Breast epithelium (tissue), 4 donors: ENCODE data around the gene ZSCAN23. TPM values are rescaled to one million over a fixed set of nuclear protein-coding genes. Genes with fewer than 3 reads are reported as not detected.

Experiments used
- DNase-seq, 2 donors: peaks; one replicate each; pipeline ENCODE4 v3.0.0-alpha.2; 2019; ENCODE audit warnings: low spot score in 2 of 2
- H3K27ac ChIP-seq, 2 donors: fragments of 200-600 bp; sonication (generic) in 1 of 2; one replicate each; pipeline ENCODE4 v1.5.1; 2016 to 2019; ENCODE audit warnings: mild to moderate bottlenecking in 1 of 2
- H3K27me3 ChIP-seq, 2 donors: fragments of 200-600 bp; sonication (generic) in 1 of 2; one replicate each; pipeline versions ENCODE4 v1.5.1 to v1.6.0; 2017 to 2019; ENCODE audit warnings: control low read depth in 1 of 2, mild to moderate bottlenecking in 1 of 2
- H3K36me3 ChIP-seq: fragments of 200-600 bp; one replicate; pipeline ENCODE4 v1.5.1; 2019
- H3K4me1 ChIP-seq, 2 donors: fragments of 200-600 bp; sonication (generic); one replicate each; pipeline ENCODE4 v1.5.1; 2016 to 2019; ENCODE audit warnings: control low read depth in 1 of 2
- H3K4me3 ChIP-seq, 3 donors: fragments of 200-600 bp; sonication (generic); 1 replicate in 2 of 3; 2 replicates in 1 of 3; pipeline ENCODE4 v1.5.1; 2016 to 2019; ENCODE audit warnings: mild to moderate bottlenecking in 3 of 3, moderate library complexity in 2 of 3
- H3K9me3 ChIP-seq, 2 donors: fragments of 200-600 bp; sonication (generic) in 1 of 2; one replicate each; pipeline ENCODE4 v1.5.1; 2016 to 2019; ENCODE audit warnings: control low read depth in 1 of 2
- POLR2A ChIP-seq: fragments of 450-650 bp; IDR thresholded peaks from one replicate; pipeline ENCODE4 v1.6.1; 2016; ENCODE audit warnings: antibody characterized with exemption, mild to moderate bottlenecking, moderate library complexity
- POLR2AphosphoS5 ChIP-seq, 3 donors: sonication (generic); formaldehyde crosslinking; IDR thresholded peaks; one replicate each; pipeline ENCODE4 v1.6.1; 2017; ENCODE audit warnings: antibody characterized with exemption in 3 of 3
- intact Hi-C: fragments of 100-400 bp; cut with DNase I; formaldehyde crosslinking; loops from one replicate; pipeline ENCODE4 v1.15.1; 2023; ENCODE audit warnings: low total_unique reads
- total RNA-seq, 3 donors: library from RNA; depleted of rRNA; stranded (reverse); fragments of >200 nt; gene quantifications; one replicate each; pipeline ENCODE4 v1.1.0, GENCODE V29; 2016
- TF ChIP-seq, protein P1 (sequence below), 3 donors: fragments of 450-650 bp; IDR thresholded peaks; one replicate each; pipeline ENCODE4 v1.5.1; 2016 to 2017; ENCODE audit warnings: antibody characterized with exemption in 3 of 3, mild to moderate bottlenecking in 3 of 3, moderate library complexity in 3 of 3

Gene ZSCAN23
- total RNA-seq, 3 donors from 2014 or later: 1.1 to 6.0 (median 5.6) TPM

DNA sequence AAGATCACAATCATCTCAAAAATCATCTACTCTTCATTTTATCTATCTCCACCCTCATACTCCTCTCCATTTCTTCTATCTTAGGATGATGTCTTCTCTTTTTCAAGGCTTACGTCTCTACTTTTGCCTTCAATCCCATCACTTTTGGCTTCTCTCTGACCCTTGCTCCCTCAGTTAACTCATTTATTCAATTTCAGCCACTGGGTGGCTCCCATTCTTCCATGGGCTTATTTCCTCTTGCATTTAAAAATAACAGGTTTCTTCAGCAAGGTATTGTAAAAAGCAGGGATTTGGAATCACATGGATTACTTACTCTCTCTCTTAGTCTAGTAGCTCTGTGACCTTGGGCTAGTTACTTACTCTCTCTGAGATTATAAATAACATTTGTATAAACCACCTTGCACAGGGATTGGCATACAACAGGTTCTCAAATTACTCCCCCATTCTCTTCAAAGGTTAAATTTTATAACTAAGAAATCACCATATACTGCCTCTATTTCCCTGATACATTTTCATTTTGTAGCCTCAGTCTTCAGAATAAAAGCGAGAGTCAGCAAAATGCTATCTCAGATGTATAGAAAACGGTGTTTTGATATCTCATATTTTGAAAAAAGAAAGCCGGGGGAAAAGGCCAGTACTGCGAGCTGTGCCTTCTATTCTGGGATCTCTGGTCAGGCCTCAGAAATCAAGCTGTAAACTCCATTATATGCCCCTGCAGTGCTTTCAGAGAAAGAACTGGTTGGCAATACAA lies 49.2 kb downstream of the ZSCAN23 start:
- Histone ChIP-seq H3K27ac (no peak overlapping the region), H3K36me3 (no peaks in the 10 kb centered on the region), H3K9me3 (no peaks in the 10 kb centered on the region), H3K27me3 (no peaks in the 10 kb centered on the region), H3K4me1 (peaks cover 0 to 14% of the 10 kb centered on the region in 2 donors), H3K4me3 (no peak overlapping the region)
- no peak for TF ChIP-seq POLR2A
- no peak for TF ChIP-seq POLR2AphosphoS5 (IDR thresholded peaks at IDR 0.05)
- TF ChIP-seq, protein P1, sequence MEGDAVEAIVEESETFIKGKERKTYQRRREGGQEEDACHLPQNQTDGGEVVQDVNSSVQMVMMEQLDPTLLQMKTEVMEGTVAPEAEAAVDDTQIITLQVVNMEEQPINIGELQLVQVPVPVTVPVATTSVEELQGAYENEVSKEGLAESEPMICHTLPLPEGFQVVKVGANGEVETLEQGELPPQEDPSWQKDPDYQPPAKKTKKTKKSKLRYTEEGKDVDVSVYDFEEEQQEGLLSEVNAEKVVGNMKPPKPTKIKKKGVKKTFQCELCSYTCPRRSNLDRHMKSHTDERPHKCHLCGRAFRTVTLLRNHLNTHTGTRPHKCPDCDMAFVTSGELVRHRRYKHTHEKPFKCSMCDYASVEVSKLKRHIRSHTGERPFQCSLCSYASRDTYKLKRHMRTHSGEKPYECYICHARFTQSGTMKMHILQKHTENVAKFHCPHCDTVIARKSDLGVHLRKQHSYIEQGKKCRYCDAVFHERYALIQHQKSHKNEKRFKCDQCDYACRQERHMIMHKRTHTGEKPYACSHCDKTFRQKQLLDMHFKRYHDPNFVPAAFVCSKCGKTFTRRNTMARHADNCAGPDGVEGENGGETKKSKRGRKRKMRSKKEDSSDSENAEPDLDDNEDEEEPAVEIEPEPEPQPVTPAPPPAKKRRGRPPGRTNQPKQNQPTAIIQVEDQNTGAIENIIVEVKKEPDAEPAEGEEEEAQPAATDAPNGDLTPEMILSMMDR (IDR thresholded peaks at IDR 0.05): no peak
- intact Hi-C loops: no loop called here
- DNase-seq: no peak

DNA sequence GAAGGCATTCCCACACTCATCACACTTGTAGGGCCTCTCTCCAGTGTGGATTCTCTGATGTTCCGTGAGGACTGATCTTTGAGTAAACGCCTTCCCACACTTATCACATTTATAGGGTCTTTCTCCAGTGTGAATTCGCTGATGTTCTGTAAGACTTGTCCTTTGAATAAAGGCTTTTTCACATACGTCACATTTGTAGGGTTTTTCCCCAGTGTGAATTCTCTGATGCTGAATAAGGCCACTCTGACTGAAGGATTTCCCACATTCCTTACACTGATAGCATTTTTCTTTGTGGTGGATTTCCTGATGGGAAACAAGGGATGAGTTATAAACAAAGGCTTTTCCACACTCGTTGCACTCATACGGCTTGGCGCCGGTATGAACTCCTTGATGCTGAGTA lies 52.6 kb downstream of the ZSCAN23 start:
- Histone ChIP-seq H3K4me3 (no peak overlapping the region), H3K27ac (no peak overlapping the region), H3K9me3 (no peaks in the 10 kb centered on the region), H3K27me3 (no peaks in the 10 kb centered on the region), H3K36me3 (no peaks in the 10 kb centered on the region), H3K4me1 (no peaks in the 10 kb centered on the region)
- TF ChIP-seq POLR2AphosphoS5 (IDR thresholded peaks at IDR 0.05) (no peak), POLR2A (no peak)
- TF ChIP-seq, protein P1 (IDR thresholded peaks at IDR 0.05): no peak
- no peak for DNase-seq
- intact Hi-C loops: no loop called here

DNA sequence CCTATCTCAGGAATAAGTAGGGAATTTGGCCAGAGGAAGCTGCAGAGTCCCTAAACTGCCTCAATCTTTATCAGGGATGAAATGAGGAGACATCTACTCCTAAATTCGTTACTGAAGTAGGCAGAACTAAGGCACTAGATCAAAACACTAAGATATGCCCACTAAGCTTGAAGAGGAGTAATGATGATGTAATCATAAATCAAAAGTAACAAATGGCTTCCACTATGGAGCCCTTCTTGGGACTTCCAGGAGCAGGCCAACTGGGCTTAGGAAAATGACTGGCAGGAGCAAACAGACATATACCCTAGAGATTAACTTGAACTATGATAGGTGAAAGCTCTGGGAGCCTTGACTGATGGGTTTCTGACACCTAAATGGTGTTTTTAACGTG lies 59.2 kb downstream of the ZSCAN23 start:
- H3K4me3 ChIP-seq: no peak overlapping the region
- peaks cover 8% of the 10 kb centered on the region for H3K36me3 ChIP-seq
- no peaks in the 10 kb centered on the region for H3K4me1 ChIP-seq
- no peaks in the 10 kb centered on the region for H3K9me3 ChIP-seq
- no peak for DNase-seq
- intact Hi-C loops: no loop called here
- peak overlapping the region; percentile 80 to 84 for H3K27ac ChIP-seq
- TF ChIP-seq, protein P1 (IDR thresholded peaks at IDR 0.05): no peak
- TF ChIP-seq POLR2AphosphoS5 (IDR thresholded peaks at IDR 0.05) (no peak), POLR2A (no peak)
- no peaks in the 10 kb centered on the region for H3K27me3 ChIP-seq

DNA sequence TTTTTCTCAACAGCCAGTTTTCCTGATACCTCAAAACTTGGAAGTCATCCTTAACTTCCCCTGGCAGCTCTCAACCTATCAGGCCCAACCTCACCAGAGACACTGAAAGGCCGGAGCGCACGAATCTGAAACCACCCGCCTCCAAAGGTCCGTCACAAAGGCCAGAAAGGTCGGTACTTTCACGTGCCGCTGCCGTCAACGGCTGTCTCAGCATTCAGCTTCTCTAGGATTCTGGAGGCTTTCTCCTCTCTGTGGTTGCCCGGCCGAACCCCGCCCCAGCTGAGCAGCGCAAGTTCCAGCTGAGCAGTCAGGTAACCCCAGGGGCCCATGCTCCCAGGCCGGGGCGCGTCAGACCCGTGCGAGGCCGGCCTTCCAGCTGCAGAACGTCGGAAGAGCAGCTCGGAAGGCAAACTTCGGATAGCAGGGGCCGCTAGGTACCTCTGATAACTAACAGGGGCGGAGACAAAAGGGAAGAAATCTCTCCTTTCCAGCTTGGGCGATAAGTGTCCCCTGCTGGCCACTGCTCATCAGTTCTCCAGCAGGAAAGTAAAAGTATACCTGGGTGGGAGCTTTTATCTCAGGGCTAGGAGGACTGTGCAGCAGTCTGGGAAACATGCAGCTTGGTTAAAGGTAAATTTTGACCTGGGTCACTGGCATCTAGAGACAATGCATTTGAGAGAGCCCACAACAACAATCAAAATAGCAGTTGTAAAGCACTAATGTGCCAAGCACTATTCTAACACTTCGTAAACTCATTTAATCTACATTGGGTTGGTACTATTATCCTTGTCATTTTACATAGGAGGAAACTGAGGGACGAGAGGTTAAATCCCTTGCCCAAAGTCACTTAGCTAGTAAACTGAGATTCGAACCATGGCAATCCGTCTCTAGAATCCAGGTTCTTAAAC lies 59.8 kb downstream of the ZSCAN23 start:
- Histone ChIP-seq H3K4me3 (peak overlapping the region; percentile 51 to 73 (median 57)), H3K4me1 (no peaks in the 10 kb centered on the region), H3K36me3 (peaks cover 8% of the 10 kb centered on the region), H3K9me3 (peaks cover 0 to 6% of the 10 kb centered on the region in 2 donors), H3K27ac (peak overlapping the region; percentile 80 to 84), H3K27me3 (no peaks in the 10 kb centered on the region)
- intact Hi-C loops: no loop called here
- TF ChIP-seq POLR2AphosphoS5 (IDR thresholded peaks at IDR 0.05) (peak; percentile 18 to 55 (median 54)), POLR2A (no peak)
- TF ChIP-seq, protein P1 (IDR thresholded peaks at IDR 0.05): peak in 2 of 3 donors; percentile 40 to 48
- peak; percentile 80 to 87 for DNase-seq

Other genes with a start within 250 kb of the ZSCAN23 start
- gene ZSCAN9, start 218.2 kb downstream of the ZSCAN23 start, total RNA-seq: 10 to 100 TPM in 2 of 3 donors, 1 to 10 TPM in 1; 9.0 to 19.3 (median 19.3) TPM
- 1 to 10 TPM; 2.4 to 7.2 (median 5.9) TPM for gene ZKSCAN4, start 191.2 kb downstream of the ZSCAN23 start, total RNA-seq
- gene NKAPL, start 184.2 kb downstream of the ZSCAN23 start, total RNA-seq: 1 to 10 TPM; 1.6 to 2.9 (median 2.3) TPM
- gene ZSCAN26, start 176.3 kb downstream of the ZSCAN23 start, total RNA-seq: 10 to 100 TPM; 13.8 to 31.1 (median 25.8) TPM
- gene PGBD1, start 161.9 kb downstream of the ZSCAN23 start, total RNA-seq: 1 to 10 TPM; 4.2 to 5.9 (median 4.6) TPM
- gene ZSCAN31, start 107.3 kb downstream of the ZSCAN23 start, total RNA-seq: 10 to 100 TPM in 2 of 3 donors, 1 to 10 TPM in 1; 4.6 to 19.3 (median 17.4) TPM
- gene ZKSCAN3, start 93.5 kb downstream of the ZSCAN23 start, total RNA-seq: 1 to 10 TPM; 3.4 to 6.4 (median 3.6) TPM
- gene ZSCAN12, start 43.7 kb downstream of the ZSCAN23 start, total RNA-seq: 10 to 100 TPM in 1 of 3 donors, 1 to 10 TPM in 2; 4.2 to 11.6 (median 7.5) TPM
- not detected for gene GPX6, start 72.3 kb upstream of the ZSCAN23 start, total RNA-seq
- gene GPX5, start 82.4 kb upstream of the ZSCAN23 start, total RNA-seq: not detected